Activated CD8-positive, alpha-beta T cell treated with anti-CD3 and anti-CD28 coated beads, Interleukin-2, amount 10 ng/mL, durations not matched to agents 7 days and 5 days (primary cell): Measurements from ENCODE around the gene MX2. TPM values are rescaled to one million over a fixed set of nuclear protein-coding genes. Genes with fewer than 3 reads are reported as not detected.
A peak's percentile ranks its signal among the peaks of the same experiment; 100 is the strongest.

ENCODE experiments used
- ATAC-seq: fragments of 150-1000 bp; cut with Tn5 transposase; one replicate; pipeline ENCODE4 v1.10.0; 2021; ENCODE audit warnings: moderate library complexity
- CTCF ChIA-PET: fragments of 350-600 bp; sonication (Branson Sonifier 250); formaldehyde crosslinking; loops from one replicate; lab custom pipeline; 2021; ENCODE audit warnings: antibody characterized with exemption; lab: Charles Lee
- POLR2A ChIA-PET: fragments of 350-600 bp; sonication (Branson Sonifier 250); formaldehyde crosslinking; loops from one replicate; lab custom pipeline; 2021; ENCODE audit warnings: antibody characterized with exemption; lab: Charles Lee
- DNase-seq: peaks from one replicate; pipeline ENCODE4 v3.0.0-alpha.2; 2020
- H3K27ac Mint-ChIP-seq: one replicate; pipeline ENCODE4 v1.8.0; 2021; ENCODE audit warnings: mild to moderate bottlenecking, mixed read lengths
- H3K27me3 Mint-ChIP-seq: one replicate; pipeline ENCODE4 v1.8.0; 2021; ENCODE audit warnings: low read depth, mixed read lengths
- H3K36me3 Mint-ChIP-seq: one replicate; pipeline ENCODE4 v1.8.0; 2021; ENCODE audit warnings: low read depth, mixed read lengths
- H3K4me1 Mint-ChIP-seq: one replicate; pipeline ENCODE4 v1.8.0; 2021; ENCODE audit warnings: low read depth, mixed read lengths
- H3K4me3 Mint-ChIP-seq: one replicate; pipeline ENCODE4 v1.8.0; 2021; ENCODE audit warnings: mild to moderate bottlenecking, mixed read lengths
- H3K9me3 Mint-ChIP-seq: one replicate; pipeline ENCODE4 v1.8.0; 2022; ENCODE audit warnings: mixed read lengths; ENCODE audit not compliant: insufficient read depth
- total RNA-seq, 2 experiments: library from RNA; stranded (reverse); gene quantifications; one replicate each; pipeline ENCODE4 v1.2.3, GENCODE V29; 2021

Gene MX2
- total RNA-seq, 2 experiments from 2014 or later = 56.0 to 58.6 TPM

GRCh38 chr21:41367301-41367944, 5.6 kb downstream of the MX2 start:
- Mint-ChIP-seq H3K4me1 (peaks cover 85% of the 10 kb centered on the region), H3K27me3 (no peaks in the 10 kb centered on the region), H3K36me3 (peaks cover 60% of the 10 kb centered on the region), H3K9me3 (no peaks in the 10 kb centered on the region), H3K27ac (peak overlapping the region; percentile 95), H3K4me3 (no peak overlapping the region)
- DNase-seq = no peak
- ATAC-seq = no peak
- CTCF ChIA-PET = no interaction called here
- POLR2A ChIA-PET = interaction anchor here (7.5 kb wide), 1 partner anchor 58 kb away, joined by 105 read pairs; the partner anchor contains the start of gene MX1

GRCh38 chr21:41367945-41368734, 6.3 kb downstream of the MX2 start:
- no peak for DNase-seq
- no peak overlapping the region for H3K4me3 Mint-ChIP-seq
- CTCF ChIA-PET = interaction anchor here (1.6 to 3.0 kb wide), 3 partner anchors 43 to 91 kb away, joined by 4 to 23 read pairs (median 4); no protein-coding TSS in a partner anchor
- POLR2A ChIA-PET = interaction anchor here (0.7 to 7.5 kb wide), 4 partner anchors 7 to 57 kb away, joined by 3 to 105 read pairs (median 22); partner anchors contain the start of genes MX1 and MX2
- peaks cover 58% of the 10 kb centered on the region for H3K36me3 Mint-ChIP-seq
- no peaks in the 10 kb centered on the region for H3K27me3 Mint-ChIP-seq
- peak overlapping the region; percentile 95 for H3K27ac Mint-ChIP-seq
- H3K4me1 Mint-ChIP-seq = peaks cover 86% of the 10 kb centered on the region
- no peak for ATAC-seq
- H3K9me3 Mint-ChIP-seq = no peaks in the 10 kb centered on the region

- Mint-ChIP-seq H3K36me3 (peaks cover 54% of the 10 kb centered on the region), H3K9me3 (no peaks in the 10 kb centered on the region), H3K27ac (peak overlapping the region; percentile 95), H3K27me3 (no peaks in the 10 kb centered on the region), H3K4me1 (peaks cover 83% of the 10 kb centered on the region), H3K4me3 (peak overlapping the region; percentile 77)
- DNase-seq = no peak
- ATAC-seq = no peak
- ChIA-PET CTCF (interaction anchor here (0.9 to 3.0 kb wide), 6 partner anchors 42 to 90 kb away, joined by 3 to 23 read pairs (median 4); no protein-coding TSS in a partner anchor), POLR2A (interaction anchor here (0.7 to 7.5 kb wide), 7 partner anchors 8 to 87 kb away, joined by 3 to 105 read pairs (median 4); partner anchors contain the start of genes MX1 and MX2)
Observed at GRCh38 chr21:41368735-41369104, 6.9 kb downstream of the MX2 start.

GRCh38 chr21:41369105-41369919, 7.5 kb downstream of the MX2 start:
- no peaks in the 10 kb centered on the region for H3K27me3 Mint-ChIP-seq
- ATAC-seq (peak; percentile 61), DNase-seq (peak; percentile 52)
- H3K27ac Mint-ChIP-seq = peak overlapping the region; percentile 95
- ChIA-PET CTCF (interaction anchor here (0.9 to 3.0 kb wide), 6 partner anchors 42 to 90 kb away, joined by 3 to 23 read pairs (median 4); no protein-coding TSS in a partner anchor), POLR2A (interaction anchor here (0.6 to 7.5 kb wide), 10 partner anchors 8 to 352 kb away, joined by 3 to 105 read pairs (median 4); partner anchors contain the start of genes MX1 and MX2)
- H3K36me3 Mint-ChIP-seq = peaks cover 52% of the 10 kb centered on the region
- H3K4me3 Mint-ChIP-seq = peak overlapping the region; percentile 77
- no peaks in the 10 kb centered on the region for H3K9me3 Mint-ChIP-seq
- peaks cover 77% of the 10 kb centered on the region for H3K4me1 Mint-ChIP-seq

GRCh38 chr21:41369920-41370839, 8.4 kb downstream of the MX2 start:
- Mint-ChIP-seq H3K4me3 (peak overlapping the region; percentile 77), H3K27ac (peak overlapping the region; percentile 95), H3K36me3 (peaks cover 52% of the 10 kb centered on the region), H3K27me3 (no peaks in the 10 kb centered on the region), H3K4me1 (peaks cover 76% of the 10 kb centered on the region), H3K9me3 (no peaks in the 10 kb centered on the region)
- POLR2A ChIA-PET = interaction anchor here (1.0 to 7.5 kb wide), 6 partner anchors 9 to 89 kb away, joined by 3 to 105 read pairs (median 8); partner anchors contain the start of genes MX1 and MX2
- ATAC-seq (peak; percentile 48), DNase-seq (peak; percentile 63)
- CTCF ChIA-PET = interaction anchor here (0.6 to 3.0 kb wide), 5 partner anchors 41 to 89 kb away, joined by 3 to 23 read pairs (median 4); no protein-coding TSS in a partner anchor

GRCh38 chr21:41370840-41371684, 9.2 kb downstream of the MX2 start:
- ChIA-PET CTCF (interaction anchor here (3.0 kb wide), 1 partner anchor 87 kb away, joined by 23 read pairs; no protein-coding TSS in a partner anchor), POLR2A (interaction anchor here (1.1 to 7.5 kb wide), 3 partner anchors 10 to 61 kb away, joined by 3 to 105 read pairs (median 33); partner anchors contain the start of genes MX1 and MX2)
- ATAC-seq = no peak
- peak overlapping the region; percentile 77 for H3K4me3 Mint-ChIP-seq
- peaks cover 67% of the 10 kb centered on the region for H3K4me1 Mint-ChIP-seq
- no peak for DNase-seq
- H3K9me3 Mint-ChIP-seq = no peaks in the 10 kb centered on the region
- H3K27me3 Mint-ChIP-seq = no peaks in the 10 kb centered on the region
- peaks cover 43% of the 10 kb centered on the region for H3K36me3 Mint-ChIP-seq
- H3K27ac Mint-ChIP-seq = peak overlapping the region; percentile 95

- H3K4me3 Mint-ChIP-seq = peak overlapping the region; percentile 77
- CTCF ChIA-PET = interaction anchor here (0.8 to 1.2 kb wide), 2 partner anchors 41 to 88 kb away, joined by 3 to 7 read pairs; no protein-coding TSS in a partner anchor
Observed at GRCh38 chr21:41371685-41372030, 9.8 kb downstream of the MX2 start.

GRCh38 chr21:41373253-41373652, 11.4 kb downstream of the MX2 start:
- H3K27me3 Mint-ChIP-seq = no peaks in the 10 kb centered on the region
- no peaks in the 10 kb centered on the region for H3K9me3 Mint-ChIP-seq
- ChIA-PET CTCF (interaction anchor here (0.7 to 1.5 kb wide), 2 partner anchors 37 to 294 kb away, joined by 3 read pairs; no protein-coding TSS in a partner anchor), POLR2A (interaction anchor here (0.6 to 5.3 kb wide), 2 partner anchors 12 to 81 kb away, joined by 6 to 33 read pairs; partner anchors contain the start of gene MX2)
- no peak overlapping the region for H3K4me3 Mint-ChIP-seq
- ATAC-seq = no peak
- peaks cover 51% of the 10 kb centered on the region for H3K4me1 Mint-ChIP-seq
- no peak for DNase-seq
- H3K27ac Mint-ChIP-seq = no peak overlapping the region
- H3K36me3 Mint-ChIP-seq = peaks cover 40% of the 10 kb centered on the region

More at GRCh38 chr21:41371685-41372030, 9.8 kb downstream of the MX2 start:
- Mint-ChIP-seq H3K4me1 (peaks cover 63% of the 10 kb centered on the region), H3K27me3 (no peaks in the 10 kb centered on the region), H3K27ac (no peak overlapping the region), H3K36me3 (peaks cover 40% of the 10 kb centered on the region), H3K9me3 (no peaks in the 10 kb centered on the region)
- ATAC-seq (no peak), DNase-seq (no peak)
- POLR2A ChIA-PET = interaction anchor here (5.3 to 7.5 kb wide), 2 partner anchors 11 to 54 kb away, joined by 33 to 105 read pairs; partner anchors contain the start of genes MX1 and MX2

GRCh38 chr21:41373763-41374162, 11.9 kb downstream of the MX2 start:
- ChIA-PET POLR2A (interaction anchor here (0.6 to 5.3 kb wide), 2 partner anchors 13 to 80 kb away, joined by 6 to 33 read pairs; partner anchors contain the start of gene MX2), CTCF (no interaction called here)
- Mint-ChIP-seq H3K27ac (no peak overlapping the region), H3K4me3 (no peak overlapping the region), H3K36me3 (peaks cover 40% of the 10 kb centered on the region), H3K9me3 (no peaks in the 10 kb centered on the region), H3K27me3 (no peaks in the 10 kb centered on the region), H3K4me1 (peaks cover 46% of the 10 kb centered on the region)
- ATAC-seq (no peak), DNase-seq (no peak)
